DND-41 (cell line): ENCODE results near the gene HNRNPLL.
A peak's percentile ranks its signal among the peaks of the same experiment; 100 is the strongest.

ENCODE experiments used
- ATAC-seq: fragments of 200-7000 bp; cut with Tn5 transposase; 3 replicates; pipeline ENCODE4 v1.9.1; 2021; ENCODE audit warnings: low read depth; ENCODE audit not compliant: insufficient read depth
- DNase-seq: peaks from one replicate; pipeline ENCODE4 v3.0.0-alpha.2; 2020
- H2AFZ ChIP-seq: 2 replicates; pipeline ENCODE4 v1.6.0; 2012; ENCODE audit warnings: low read depth, low read length
- H3K27ac ChIP-seq: 2 replicates; pipeline ENCODE4 v1.5.1; 2012; ENCODE audit warnings: low read length, inconsistent platforms
- H3K27me3 ChIP-seq: fragments of 200-600 bp; sonication (generic); 2 replicates; pipeline ENCODE4 v1.6.0; 2012; ENCODE audit warnings: low read length, mild to moderate bottlenecking, inconsistent platforms; ENCODE audit not compliant: insufficient read depth, poor library complexity
- H3K36me3 ChIP-seq: 2 replicates; pipeline ENCODE4 v1.5.1; 2012; ENCODE audit warnings: low read length, inconsistent platforms; ENCODE audit not compliant: insufficient read depth
- H3K4me1 ChIP-seq: 2 replicates; pipeline ENCODE4 v1.5.1; 2012; ENCODE audit warnings: mild to moderate bottlenecking, low read length; ENCODE audit not compliant: insufficient read depth
- H3K4me2 ChIP-seq: 2 replicates; pipeline ENCODE4 v1.6.0; 2012; ENCODE audit warnings: mild to moderate bottlenecking, moderate library complexity, low read length, inconsistent platforms; ENCODE audit not compliant: insufficient read depth
- H3K4me3 ChIP-seq, 2 experiments: fragments of 200-600 bp in 1 of 2; shearing (Covaris generic) in 1 of 2; 2 replicates each; pipeline ENCODE4 v1.5.1; 2012 to 2016; ENCODE audit warnings: inconsistent platforms in 2 of 2, low read length in 2 of 2, mild to moderate bottlenecking in 2 of 2, low read depth in 1 of 2, moderate library complexity in 1 of 2
- H3K79me2 ChIP-seq: 2 replicates; pipeline ENCODE4 v1.6.0; 2012; ENCODE audit warnings: low read length, inconsistent platforms; ENCODE audit not compliant: insufficient read depth
- H3K9ac ChIP-seq: 2 replicates; pipeline ENCODE4 v1.6.0; 2012; ENCODE audit warnings: low read depth, mild to moderate bottlenecking, inconsistent platforms, low read length, moderate library complexity
- H3K9me3 ChIP-seq: 2 replicates; pipeline ENCODE4 v1.5.1; 2012; ENCODE audit warnings: low read length, moderate library complexity, mild to moderate bottlenecking, inconsistent platforms; ENCODE audit not compliant: insufficient read depth, severe bottlenecking
- H4K20me1 ChIP-seq: 2 replicates; pipeline ENCODE4 v1.6.0; 2012; ENCODE audit warnings: low read length; ENCODE audit not compliant: insufficient read depth
- EZH2 ChIP-seq: IDR thresholded peaks from 3 replicates; pipeline ENCODE4 v1.6.1; 2012; ENCODE audit warnings: borderline replicate concordance, low read depth, mild to moderate bottlenecking, moderate library complexity, low read length, inconsistent platforms; ENCODE audit not compliant: severe bottlenecking
- TF ChIP-seq, protein P1 (sequence below): IDR thresholded peaks from 2 replicates; pipeline ENCODE4 v1.5.1; 2012; ENCODE audit warnings: borderline replicate concordance, low read length, moderate library complexity, mild to moderate bottlenecking; ENCODE audit not compliant: poor library complexity, severe bottlenecking; ENCODE audit errors: extremely low read depth

HNRNPLL gene

DNA sequence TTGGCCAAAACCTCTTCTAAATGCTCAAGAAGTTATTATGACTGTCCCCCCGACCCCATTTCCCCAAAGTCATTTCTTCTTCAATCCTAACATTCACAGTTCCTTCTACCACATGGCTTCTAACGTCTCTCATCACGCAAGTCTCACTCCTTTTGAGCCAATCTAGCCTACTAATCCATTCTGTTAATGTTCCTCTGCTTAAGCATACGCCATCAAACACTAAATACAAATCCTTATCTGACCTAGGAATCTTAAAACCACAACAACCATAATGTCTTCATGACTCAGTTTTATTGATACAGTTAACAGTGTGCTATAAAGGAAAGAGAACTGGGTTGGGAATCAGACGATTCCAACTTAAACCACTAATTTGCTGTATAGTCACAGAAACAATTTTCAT lies 23.9 kb downstream of the HNRNPLL start:
- Histone ChIP-seq H3K4me1 (peaks cover 3% of the 10 kb centered on the region; the same call in 1 of the 2 replicates), H3K4me3 (no peak overlapping the region), H3K27ac (no peak overlapping the region), H3K36me3 (peaks cover 65% of the 10 kb centered on the region), H2AFZ (no peak overlapping the region), H4K20me1 (no peaks in the 10 kb centered on the region), H3K9ac (no peak overlapping the region), H3K4me2 (no peak overlapping the region), H3K9me3 (no peaks in the 10 kb centered on the region), H3K27me3 (no peaks in the 10 kb centered on the region), H3K79me2 (peaks cover 8% of the 10 kb centered on the region)
- ATAC-seq = peak; percentile 72
- DNase-seq = no peak
- TF ChIP-seq, protein P1, sequence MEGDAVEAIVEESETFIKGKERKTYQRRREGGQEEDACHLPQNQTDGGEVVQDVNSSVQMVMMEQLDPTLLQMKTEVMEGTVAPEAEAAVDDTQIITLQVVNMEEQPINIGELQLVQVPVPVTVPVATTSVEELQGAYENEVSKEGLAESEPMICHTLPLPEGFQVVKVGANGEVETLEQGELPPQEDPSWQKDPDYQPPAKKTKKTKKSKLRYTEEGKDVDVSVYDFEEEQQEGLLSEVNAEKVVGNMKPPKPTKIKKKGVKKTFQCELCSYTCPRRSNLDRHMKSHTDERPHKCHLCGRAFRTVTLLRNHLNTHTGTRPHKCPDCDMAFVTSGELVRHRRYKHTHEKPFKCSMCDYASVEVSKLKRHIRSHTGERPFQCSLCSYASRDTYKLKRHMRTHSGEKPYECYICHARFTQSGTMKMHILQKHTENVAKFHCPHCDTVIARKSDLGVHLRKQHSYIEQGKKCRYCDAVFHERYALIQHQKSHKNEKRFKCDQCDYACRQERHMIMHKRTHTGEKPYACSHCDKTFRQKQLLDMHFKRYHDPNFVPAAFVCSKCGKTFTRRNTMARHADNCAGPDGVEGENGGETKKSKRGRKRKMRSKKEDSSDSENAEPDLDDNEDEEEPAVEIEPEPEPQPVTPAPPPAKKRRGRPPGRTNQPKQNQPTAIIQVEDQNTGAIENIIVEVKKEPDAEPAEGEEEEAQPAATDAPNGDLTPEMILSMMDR = no peak
- no peak for TF ChIP-seq EZH2

DNA sequence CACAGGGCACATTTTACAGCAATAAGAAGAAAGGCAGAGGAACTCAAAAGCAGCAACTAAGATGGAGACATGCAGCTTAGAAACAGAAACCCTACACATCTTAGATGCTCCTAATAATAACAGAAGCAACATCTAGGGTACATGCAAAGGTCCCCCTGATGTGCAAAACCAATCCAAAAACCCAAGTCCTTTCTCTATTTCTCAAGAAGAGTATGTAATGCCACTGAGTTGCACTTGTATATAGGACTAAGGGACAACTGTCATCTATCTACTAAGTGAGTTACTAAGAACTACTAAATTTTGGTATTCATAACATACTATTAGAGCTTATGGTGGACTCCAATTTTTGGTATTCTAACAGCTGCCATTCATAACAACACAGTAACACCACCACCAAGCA lies 28.4 kb downstream of the HNRNPLL start:
- Histone ChIP-seq H4K20me1 (no peaks in the 10 kb centered on the region), H3K4me3 (no peak overlapping the region), H3K36me3 (peaks cover 86% of the 10 kb centered on the region), H3K27ac (no peak overlapping the region), H3K27me3 (no peaks in the 10 kb centered on the region), H2AFZ (no peak overlapping the region), H3K9ac (no peak overlapping the region), H3K4me2 (no peak overlapping the region), H3K9me3 (no peaks in the 10 kb centered on the region), H3K79me2 (peaks cover 2% of the 10 kb centered on the region; the same call in 1 of the 2 replicates), H3K4me1 (no peaks in the 10 kb centered on the region)
- DNase-seq = no peak
- TF ChIP-seq, protein P1 = no peak
- TF ChIP-seq EZH2 = no peak
- no peak for ATAC-seq

DNA sequence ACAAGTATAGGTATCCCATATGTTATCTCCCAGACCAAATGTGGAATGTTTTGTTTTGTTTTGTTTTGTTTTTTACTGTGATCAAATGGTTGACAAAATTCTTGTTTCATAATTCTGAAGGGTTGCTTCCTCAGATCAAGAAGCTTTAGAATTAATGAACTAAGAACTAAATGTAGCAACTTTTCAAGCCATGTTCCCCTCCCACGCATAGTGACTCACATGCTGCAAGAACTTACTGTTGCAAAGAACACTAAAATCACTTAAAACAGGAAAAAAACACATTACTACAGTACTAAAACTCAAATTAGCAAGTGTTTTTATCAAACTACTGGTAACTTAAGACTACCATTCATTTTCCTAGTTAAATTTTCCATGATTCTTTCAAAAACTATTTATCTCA lies 30.6 kb downstream of the HNRNPLL start:
- TF ChIP-seq, protein P1 = no peak
- TF ChIP-seq EZH2 = no peak
- Histone ChIP-seq H3K9ac (no peak overlapping the region), H3K27ac (no peak overlapping the region), H3K4me2 (no peak overlapping the region), H3K36me3 (peaks cover 89% of the 10 kb centered on the region), H3K79me2 (peaks cover 2% of the 10 kb centered on the region; the same call in 1 of the 2 replicates), H3K9me3 (no peaks in the 10 kb centered on the region), H3K4me1 (no peaks in the 10 kb centered on the region), H4K20me1 (no peaks in the 10 kb centered on the region), H2AFZ (no peak overlapping the region), H3K27me3 (no peaks in the 10 kb centered on the region), H3K4me3 (no peak overlapping the region)
- ATAC-seq = no peak
- DNase-seq = no peak

DNA sequence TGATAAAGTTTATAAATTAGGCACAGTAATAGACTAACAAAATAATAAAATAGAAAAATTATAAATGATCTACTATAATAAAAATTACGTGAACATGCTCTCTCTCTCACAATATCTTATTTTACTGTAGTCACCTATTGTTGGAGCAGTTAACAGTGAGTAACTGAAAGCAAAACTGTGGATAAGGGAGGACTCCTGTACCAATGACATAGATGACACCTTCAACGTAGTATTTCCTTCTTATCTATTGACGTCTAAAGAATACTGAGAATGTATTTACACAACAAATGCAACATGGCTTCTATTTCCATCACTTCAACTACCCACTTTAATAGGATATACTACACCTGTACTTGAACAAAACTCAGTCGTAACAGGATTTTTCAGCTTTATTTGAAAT lies 31.5 kb downstream of the HNRNPLL start:
- peaks cover 93% of the 10 kb centered on the region for H3K36me3 ChIP-seq
- no peak overlapping the region for H3K9ac ChIP-seq
- peaks cover 2% of the 10 kb centered on the region; the same call in 1 of the 2 replicates for H3K79me2 ChIP-seq
- ATAC-seq (no peak), DNase-seq (no peak)
- no peak overlapping the region for H3K4me2 ChIP-seq
- no peak overlapping the region for H2AFZ ChIP-seq
- no peaks in the 10 kb centered on the region for H3K27me3 ChIP-seq
- no peak overlapping the region for H3K27ac ChIP-seq
- TF ChIP-seq, protein P1 = no peak
- no peak for TF ChIP-seq EZH2
- no peaks in the 10 kb centered on the region for H4K20me1 ChIP-seq
- no peak overlapping the region for H3K4me3 ChIP-seq
- H3K9me3 ChIP-seq = no peaks in the 10 kb centered on the region
- H3K4me1 ChIP-seq = no peaks in the 10 kb centered on the region
